GM18867 (cell line): ENCODE measurements around the gene COL18A1.
"Not testable (repeated sequence)": the region's sequence is repeated elsewhere in the genome, so short reads cannot be mapped to it uniquely, and the experiment has no call there.

ENCODE experiments used
- ATAC-seq: cut with Tn5 transposase; IDR thresholded peaks from one replicate; pipeline ENCODE4 v1.9.1; 2021; ENCODE audit warnings: mild to moderate bottlenecking, moderate library complexity; ENCODE audit not compliant: unreplicated experiment

The COL18A1 gene

DNA sequence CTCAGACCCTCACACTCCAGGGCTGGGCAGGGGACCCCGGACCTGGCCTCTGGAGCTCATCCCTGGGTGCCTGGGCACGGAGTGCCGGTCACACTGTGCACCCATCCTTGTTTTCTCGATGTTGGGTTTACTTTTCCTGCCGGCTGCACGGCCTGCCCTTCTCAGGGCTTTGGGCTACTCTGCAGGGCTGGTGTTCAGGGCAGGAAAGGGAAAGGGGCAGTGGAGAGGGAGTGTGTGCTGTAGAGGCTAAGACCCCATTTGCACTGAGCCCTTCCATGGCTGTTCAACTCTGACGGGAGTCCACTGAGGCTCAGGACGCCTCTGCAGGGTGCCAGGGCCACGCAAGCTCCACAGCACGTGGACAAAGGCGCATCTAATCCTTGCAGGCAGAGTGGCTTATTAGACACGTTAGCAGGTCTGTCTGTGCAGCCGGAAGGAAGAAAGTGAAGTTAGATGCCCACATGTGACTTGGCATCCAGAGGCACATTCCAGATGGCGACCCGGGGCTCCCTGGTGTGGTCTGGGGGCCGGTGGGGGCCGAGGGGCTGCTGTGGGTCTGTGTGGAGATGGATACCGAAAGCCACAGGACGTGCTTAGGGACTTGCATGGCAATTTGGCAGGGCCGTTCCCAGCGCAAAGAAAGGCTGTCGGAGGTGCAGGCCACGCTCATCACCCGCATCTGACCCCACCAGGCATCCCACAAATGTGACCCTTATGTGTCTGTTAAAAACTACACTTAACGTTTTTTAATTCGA is 33.6 kb downstream of the COL18A1 start:
- no peak for ATAC-seq

GRCh38 chr21:45439161-45439872 is 34.4 kb downstream of the COL18A1 start:
- peak; percentile 60 for ATAC-seq

DNA sequence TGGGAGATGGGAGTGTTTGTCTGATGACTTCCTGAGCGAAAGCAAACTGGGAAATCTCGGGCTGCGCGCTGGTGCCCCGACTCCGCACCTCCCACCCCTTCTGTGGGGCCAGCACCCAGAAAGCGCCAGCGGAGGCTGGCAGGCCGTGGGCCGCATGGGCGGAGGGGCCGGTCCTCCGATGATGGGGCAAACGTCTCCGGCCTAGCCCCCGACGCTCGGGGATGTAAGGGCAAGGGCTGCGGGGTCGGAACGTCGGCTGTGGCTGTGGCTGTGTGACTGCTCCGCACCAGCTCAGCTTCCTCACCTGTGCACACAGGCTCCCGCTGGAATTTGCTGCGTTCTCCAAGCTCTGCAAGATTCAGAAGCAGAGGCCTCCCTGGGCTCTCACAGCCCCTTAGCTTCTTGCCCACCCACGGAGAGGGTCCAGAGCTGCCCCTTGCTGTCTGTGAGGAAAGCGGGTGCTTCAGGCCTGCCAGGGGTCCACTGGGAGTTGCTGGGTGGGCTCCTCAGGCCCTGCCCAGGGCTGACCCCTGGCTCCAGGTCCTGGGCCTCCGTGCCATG is 35.0 kb downstream of the COL18A1 start:
- ATAC-seq: no peak

GRCh38 chr21:45440736-45441350 is 35.9 kb downstream of the COL18A1 start:
- ATAC-seq: no peak

GRCh38 chr21:45441431-45442255 is 36.7 kb downstream of the COL18A1 start:
- no peak for ATAC-seq

DNA sequence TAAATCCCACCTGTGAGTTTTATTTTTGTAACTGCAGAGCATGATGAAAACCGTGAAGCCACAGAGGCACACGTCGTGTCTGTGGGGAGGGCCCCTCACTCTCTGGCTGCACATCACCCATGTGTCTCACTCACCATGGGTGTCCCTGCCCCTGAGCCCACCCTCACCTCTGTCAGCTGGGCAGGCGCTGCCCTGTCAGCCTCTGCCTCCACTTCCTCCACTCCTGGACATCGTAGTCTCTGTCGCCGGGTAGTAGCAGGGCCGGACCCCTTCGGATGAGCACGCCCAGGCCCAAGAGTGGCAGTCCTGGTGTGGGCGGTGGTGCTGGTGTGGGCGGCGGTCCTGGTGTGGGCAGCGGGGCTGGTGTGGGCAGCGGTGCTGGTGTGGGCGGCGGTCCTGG is 37.3 kb downstream of the COL18A1 start:
- ATAC-seq: no peak

DNA sequence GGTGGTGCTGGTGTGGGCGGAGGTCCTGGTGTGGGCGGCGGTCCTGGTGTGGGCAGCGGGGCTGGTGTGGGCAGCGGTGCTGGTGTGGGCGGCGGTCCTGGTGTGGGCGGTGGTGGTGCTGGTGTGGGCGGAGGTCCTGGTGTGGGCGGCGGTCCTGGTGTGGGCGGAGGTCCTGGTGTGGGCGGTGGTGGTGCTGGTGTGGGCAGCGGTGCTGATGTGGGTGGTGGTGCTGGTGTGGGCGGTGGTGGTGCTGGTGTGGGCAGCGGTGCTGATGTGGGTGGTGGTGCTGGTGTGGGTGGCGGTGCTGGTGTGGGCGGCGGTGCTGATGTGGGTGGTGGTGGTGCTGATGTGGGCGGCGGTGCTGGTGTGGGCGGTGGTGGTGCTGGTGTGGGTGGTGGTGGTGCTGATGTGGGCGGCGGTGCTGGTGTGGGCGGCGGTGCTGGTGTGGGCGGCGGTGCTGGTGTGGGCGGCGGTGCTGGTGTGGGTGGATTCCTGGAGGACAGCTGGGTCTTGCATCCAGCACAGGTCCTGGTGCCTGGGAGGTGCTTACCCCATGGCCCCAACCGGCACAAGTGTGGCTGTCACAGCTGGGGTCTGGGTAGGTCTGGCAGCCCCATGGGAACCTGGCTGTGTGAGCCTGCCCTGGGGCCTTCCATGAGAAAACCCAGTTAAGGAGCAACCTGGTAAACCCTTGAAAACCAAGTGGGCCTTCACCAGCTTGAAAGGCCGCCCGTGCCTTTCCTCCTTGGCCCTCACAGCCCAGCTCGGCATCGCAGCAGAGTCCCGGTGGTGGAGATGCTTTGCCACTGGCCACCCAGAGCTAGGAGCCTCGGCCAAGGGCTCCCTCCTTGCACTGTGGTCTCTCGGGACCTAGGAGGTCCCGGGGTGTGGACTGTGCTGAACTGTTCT is 38.0 kb downstream of the COL18A1 start:
- not testable (repeated sequence) for ATAC-seq

- ATAC-seq: no peak
These were observed 38.7 kb downstream of the COL18A1 start for GRCh38 chr21:45443595-45444181.

GRCh38 chr21:45444385-45444784 is 39.4 kb downstream of the COL18A1 start:
- ATAC-seq: no peak

DNA sequence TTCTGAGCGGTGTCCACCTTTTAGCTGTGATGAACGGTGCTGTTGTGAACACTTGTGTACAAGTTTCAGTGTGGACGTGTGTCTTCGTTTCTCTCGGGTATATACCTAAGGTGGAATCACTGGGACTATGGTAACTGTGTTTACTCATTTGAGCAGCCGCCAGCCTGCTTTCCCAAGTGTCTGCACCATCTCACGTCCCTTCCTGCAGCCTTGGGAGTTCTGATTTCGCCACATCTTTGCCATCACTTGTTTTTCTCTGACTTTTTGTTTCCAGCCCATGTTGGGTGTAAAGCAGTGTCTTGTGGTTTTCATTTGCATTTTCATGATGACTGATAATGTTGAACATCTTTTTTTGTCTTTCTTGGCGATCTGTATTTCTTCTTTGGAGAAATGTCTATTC is 40.4 kb downstream of the COL18A1 start:
- ATAC-seq: no peak

- no peak for ATAC-seq
These were observed 42.9 kb downstream of the COL18A1 start for GRCh38 chr21:45447821-45448220.

- ATAC-seq: no peak
These were observed 43.4 kb downstream of the COL18A1 start for GRCh38 chr21:45448283-45448809.

- ATAC-seq: no peak
These were observed 44.1 kb downstream of the COL18A1 start for GRCh38 chr21:45448810-45449657.

- ATAC-seq: no peak
These were observed 44.9 kb downstream of the COL18A1 start for GRCh38 chr21:45449658-45450422.

DNA sequence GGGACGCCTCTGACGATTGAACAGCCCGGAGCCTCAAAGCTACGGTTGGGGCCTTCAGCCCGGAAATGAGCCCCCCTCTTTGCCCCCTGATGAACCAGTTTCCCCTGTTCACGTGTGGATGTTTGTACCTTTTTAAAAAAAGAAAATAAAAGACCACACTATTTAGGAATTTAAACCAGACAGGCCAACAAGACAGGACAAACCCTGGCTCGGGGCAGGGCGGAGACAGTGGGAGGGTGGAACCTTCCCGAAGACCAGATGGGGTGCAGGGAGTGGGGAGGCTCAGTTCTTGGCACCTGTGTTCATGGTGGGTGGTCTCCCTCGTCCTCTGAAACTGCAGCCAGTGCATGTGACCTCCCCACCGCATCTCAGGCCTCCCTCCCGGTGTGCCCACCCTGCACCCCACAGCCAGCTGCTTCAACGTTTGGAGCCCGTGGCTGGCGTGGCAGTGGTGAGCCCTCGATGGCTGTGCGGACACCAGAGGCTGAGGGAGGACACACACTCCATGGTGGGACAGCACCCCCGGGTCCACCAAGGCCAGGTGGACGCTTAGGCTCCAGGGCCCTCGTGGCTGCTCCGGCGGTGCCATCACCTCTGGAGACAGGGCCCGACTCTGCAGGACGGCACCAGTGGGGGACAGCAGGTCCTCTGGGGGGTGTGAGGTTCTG is 45.6 kb downstream of the COL18A1 start:
- ATAC-seq: no peak

- ATAC-seq: no peak
These were observed 46.3 kb downstream of the COL18A1 start for GRCh38 chr21:45451091-45451740.
